ENCODE data around the gene GNAI1.

- no peak for TF ChIP-seq EP300 (IDR thresholded peaks at IDR 0.05)
- TF ChIP-seq CTCF (IDR thresholded peaks at IDR 0.05) = no peak
Observed at GRCh38 chr7:80204919-80205318, 70.3 kb downstream of the GNAI1 start.

All from tibial nerve (tissue), 4 donors.